ENCODE measurements around the gene FIGN.

FIGN gene

GRCh38 chr2:163682695-163683094, 53.1 kb downstream of the FIGN start:
- TF ChIP-seq EZH2 (IDR thresholded peaks at IDR 0.05; ENCODE audit: borderline replicate concordance, low read depth, low read length, severe bottlenecking), result no peak
- TF ChIP-seq, protein P1, sequence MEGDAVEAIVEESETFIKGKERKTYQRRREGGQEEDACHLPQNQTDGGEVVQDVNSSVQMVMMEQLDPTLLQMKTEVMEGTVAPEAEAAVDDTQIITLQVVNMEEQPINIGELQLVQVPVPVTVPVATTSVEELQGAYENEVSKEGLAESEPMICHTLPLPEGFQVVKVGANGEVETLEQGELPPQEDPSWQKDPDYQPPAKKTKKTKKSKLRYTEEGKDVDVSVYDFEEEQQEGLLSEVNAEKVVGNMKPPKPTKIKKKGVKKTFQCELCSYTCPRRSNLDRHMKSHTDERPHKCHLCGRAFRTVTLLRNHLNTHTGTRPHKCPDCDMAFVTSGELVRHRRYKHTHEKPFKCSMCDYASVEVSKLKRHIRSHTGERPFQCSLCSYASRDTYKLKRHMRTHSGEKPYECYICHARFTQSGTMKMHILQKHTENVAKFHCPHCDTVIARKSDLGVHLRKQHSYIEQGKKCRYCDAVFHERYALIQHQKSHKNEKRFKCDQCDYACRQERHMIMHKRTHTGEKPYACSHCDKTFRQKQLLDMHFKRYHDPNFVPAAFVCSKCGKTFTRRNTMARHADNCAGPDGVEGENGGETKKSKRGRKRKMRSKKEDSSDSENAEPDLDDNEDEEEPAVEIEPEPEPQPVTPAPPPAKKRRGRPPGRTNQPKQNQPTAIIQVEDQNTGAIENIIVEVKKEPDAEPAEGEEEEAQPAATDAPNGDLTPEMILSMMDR (IDR thresholded peaks at IDR 0.05; ENCODE audit: borderline replicate concordance, extremely low read depth, low read length, poor library complexity, severe bottlenecking), result no peak
- no peak for ATAC-seq (ENCODE audit: insufficient read depth, low read depth)
- Histone ChIP-seq H4K20me1 (ENCODE audit: insufficient read depth, low read length) (no peaks in the 10 kb centered on the region), H2AFZ (ENCODE audit: low read depth, low read length) (no peak overlapping the region), H3K36me3 (ENCODE audit: insufficient read depth, low read length) (no peaks in the 10 kb centered on the region), H3K4me2 (ENCODE audit: insufficient read depth, low read length) (no peak overlapping the region), H3K9ac (ENCODE audit: low read depth, low read length) (no peak overlapping the region), H3K27ac (ENCODE audit: low read length) (no peak overlapping the region), H3K9me3 (ENCODE audit: insufficient read depth, low read length, severe bottlenecking) (no peaks in the 10 kb centered on the region), H3K79me2 (ENCODE audit: insufficient read depth, low read length) (no peaks in the 10 kb centered on the region), H3K27me3 (ENCODE audit: insufficient read depth, low read length, poor library complexity) (no peaks in the 10 kb centered on the region), H3K4me1 (ENCODE audit: insufficient read depth, low read length) (no peaks in the 10 kb centered on the region), H3K4me3 (ENCODE audit: low read depth in 1 of 2, low read length in 2 of 2) (no peak overlapping the region)
- DNase-seq, result no peak

DNA sequence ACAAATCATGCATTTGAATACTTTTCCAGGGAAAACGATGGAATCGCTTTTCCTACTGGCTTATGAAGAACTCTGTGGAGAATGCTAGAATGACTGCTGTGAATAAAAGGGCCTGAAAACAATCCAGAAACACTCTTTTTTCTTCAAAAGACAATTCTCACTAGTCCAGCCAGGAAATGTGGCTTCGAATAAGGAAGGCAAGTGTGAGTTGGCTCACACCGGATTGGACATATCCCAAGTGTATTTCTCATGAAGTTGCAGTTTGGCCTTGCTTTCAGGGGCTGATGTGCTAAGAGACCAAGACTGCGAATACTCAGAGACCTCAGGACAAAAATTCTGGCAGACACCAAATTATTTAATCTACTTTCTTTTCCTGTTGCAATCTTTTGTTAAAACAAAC, 54.1 kb downstream of the FIGN start:
- H3K79me2 ChIP-seq (ENCODE audit: insufficient read depth, low read length), result no peaks in the 10 kb centered on the region
- no peaks in the 10 kb centered on the region for H3K36me3 ChIP-seq (ENCODE audit: insufficient read depth, low read length)
- no peak for ATAC-seq (ENCODE audit: insufficient read depth, low read depth)
- H3K4me3 ChIP-seq (ENCODE audit: low read depth in 1 of 2, low read length in 2 of 2), result no peak overlapping the region
- H3K4me2 ChIP-seq (ENCODE audit: insufficient read depth, low read length), result no peak overlapping the region
- no peaks in the 10 kb centered on the region for H4K20me1 ChIP-seq (ENCODE audit: insufficient read depth, low read length)
- TF ChIP-seq, protein P1 (IDR thresholded peaks at IDR 0.05; ENCODE audit: borderline replicate concordance, extremely low read depth, low read length, poor library complexity, severe bottlenecking), result no peak
- TF ChIP-seq EZH2 (IDR thresholded peaks at IDR 0.05; ENCODE audit: borderline replicate concordance, low read depth, low read length, severe bottlenecking), result no peak
- H3K27me3 ChIP-seq (ENCODE audit: insufficient read depth, low read length, poor library complexity), result no peaks in the 10 kb centered on the region
- DNase-seq, result no peak
- no peaks in the 10 kb centered on the region for H3K9me3 ChIP-seq (ENCODE audit: insufficient read depth, low read length, severe bottlenecking)
- H2AFZ ChIP-seq (ENCODE audit: low read depth, low read length), result no peak overlapping the region
- no peak overlapping the region for H3K9ac ChIP-seq (ENCODE audit: low read depth, low read length)
- no peak overlapping the region for H3K27ac ChIP-seq (ENCODE audit: low read length)
- H3K4me1 ChIP-seq (ENCODE audit: insufficient read depth, low read length), result no peaks in the 10 kb centered on the region

GRCh38 chr2:163675388-163675787, 60.4 kb downstream of the FIGN start:
- DNase-seq (no peak), ATAC-seq (ENCODE audit: insufficient read depth, low read depth) (no peak)
- H4K20me1 ChIP-seq (ENCODE audit: insufficient read depth, low read length), result no peaks in the 10 kb centered on the region
- no peaks in the 10 kb centered on the region for H3K36me3 ChIP-seq (ENCODE audit: insufficient read depth, low read length)
- H3K9me3 ChIP-seq (ENCODE audit: insufficient read depth, low read length, severe bottlenecking), result no peaks in the 10 kb centered on the region
- H3K4me3 ChIP-seq (ENCODE audit: low read depth in 1 of 2, low read length in 2 of 2), result no peak overlapping the region
- TF ChIP-seq, protein P1 (IDR thresholded peaks at IDR 0.05; ENCODE audit: borderline replicate concordance, extremely low read depth, low read length, poor library complexity, severe bottlenecking), result no peak
- TF ChIP-seq EZH2 (IDR thresholded peaks at IDR 0.05; ENCODE audit: borderline replicate concordance, low read depth, low read length, severe bottlenecking), result no peak
- H3K27me3 ChIP-seq (ENCODE audit: insufficient read depth, low read length, poor library complexity), result no peaks in the 10 kb centered on the region
- no peak overlapping the region for H3K9ac ChIP-seq (ENCODE audit: low read depth, low read length)
- no peaks in the 10 kb centered on the region for H3K79me2 ChIP-seq (ENCODE audit: insufficient read depth, low read length)
- no peak overlapping the region for H3K27ac ChIP-seq (ENCODE audit: low read length)
- no peaks in the 10 kb centered on the region for H3K4me1 ChIP-seq (ENCODE audit: insufficient read depth, low read length)
- no peak overlapping the region for H3K4me2 ChIP-seq (ENCODE audit: insufficient read depth, low read length)
- no peak overlapping the region for H2AFZ ChIP-seq (ENCODE audit: low read depth, low read length)

DNA sequence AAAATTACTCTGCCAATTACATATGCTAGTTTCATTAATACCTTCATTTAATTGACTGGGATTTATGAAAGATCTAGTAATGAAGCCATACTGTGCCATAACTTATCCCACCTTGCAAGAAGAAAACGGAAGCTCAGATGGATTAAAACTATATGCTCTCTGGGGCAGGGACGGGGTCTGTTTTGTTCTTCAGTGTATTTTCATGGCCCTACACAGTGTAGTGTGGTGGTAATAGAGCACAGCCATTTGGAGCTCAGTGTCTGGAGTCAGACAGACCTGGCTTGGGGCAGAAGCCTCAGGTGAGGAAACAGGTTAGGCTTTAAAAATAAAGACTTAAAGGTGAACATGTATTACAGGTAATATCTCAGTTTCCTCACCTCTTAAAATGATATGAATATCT, 62.3 kb downstream of the FIGN start:
- H3K9me3 ChIP-seq (ENCODE audit: insufficient read depth, low read length, severe bottlenecking), result no peaks in the 10 kb centered on the region
- H3K27me3 ChIP-seq (ENCODE audit: insufficient read depth, low read length, poor library complexity), result no peaks in the 10 kb centered on the region
- DNase-seq, result no peak
- H3K4me3 ChIP-seq (ENCODE audit: low read depth in 1 of 2, low read length in 2 of 2), result no peak overlapping the region
- ATAC-seq (ENCODE audit: insufficient read depth, low read depth), result no peak
- H3K9ac ChIP-seq (ENCODE audit: low read depth, low read length), result no peak overlapping the region
- no peak overlapping the region for H2AFZ ChIP-seq (ENCODE audit: low read depth, low read length)
- H3K4me2 ChIP-seq (ENCODE audit: insufficient read depth, low read length), result no peak overlapping the region
- H4K20me1 ChIP-seq (ENCODE audit: insufficient read depth, low read length), result no peaks in the 10 kb centered on the region
- no peak overlapping the region for H3K27ac ChIP-seq (ENCODE audit: low read length)
- H3K4me1 ChIP-seq (ENCODE audit: insufficient read depth, low read length), result no peaks in the 10 kb centered on the region
- H3K36me3 ChIP-seq (ENCODE audit: insufficient read depth, low read length), result no peaks in the 10 kb centered on the region
- no peaks in the 10 kb centered on the region for H3K79me2 ChIP-seq (ENCODE audit: insufficient read depth, low read length)
- TF ChIP-seq, protein P1 (IDR thresholded peaks at IDR 0.05; ENCODE audit: borderline replicate concordance, extremely low read depth, low read length, poor library complexity, severe bottlenecking), result no peak
- TF ChIP-seq EZH2 (IDR thresholded peaks at IDR 0.05; ENCODE audit: borderline replicate concordance, low read depth, low read length, severe bottlenecking), result no peak

Data from DND-41 (cell line).